NCI-H1092 (cell line): Measurements from ENCODE around the gene UBASH3B.
"Not testable (repeated sequence)": the region's sequence is repeated elsewhere in the genome, so short reads cannot be mapped to it uniquely, and the experiment has no call there.

Experiments used
- DNase-seq: peaks from one replicate; lab custom pipeline; 2025; lab: John Stamatoyannopoulos, UW

UBASH3B gene

GRCh38 chr11:122851366-122851966 lies 195.9 kb downstream of the UBASH3B start:
- no peak for DNase-seq

- DNase-seq = no peak
Observed at GRCh38 chr11:122852074-122852795, 196.7 kb downstream of the UBASH3B start.

- no peak for DNase-seq
Observed at GRCh38 chr11:122852796-122853160, 197.3 kb downstream of the UBASH3B start.

DNA sequence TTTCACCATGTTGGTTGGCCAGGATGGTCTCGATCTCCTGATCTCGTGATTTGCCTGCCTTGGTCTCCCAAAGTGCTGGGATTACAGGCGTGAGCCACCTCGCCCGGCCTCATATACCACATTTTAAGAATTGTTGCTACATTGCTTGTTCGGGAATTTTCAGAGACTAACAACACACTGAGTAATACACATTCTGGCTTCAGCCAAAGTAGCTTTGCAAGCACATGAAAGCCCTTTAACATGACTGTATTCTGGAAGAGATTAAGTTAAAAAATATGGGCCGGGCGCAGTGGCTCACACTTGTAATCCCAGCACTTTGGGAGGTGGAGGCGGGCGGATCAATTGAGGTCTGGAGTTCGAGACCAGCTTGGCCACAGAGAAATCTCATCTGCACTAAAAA lies 197.7 kb downstream of the UBASH3B start:
- no peak for DNase-seq

GRCh38 chr11:122853971-122854446 lies 198.5 kb downstream of the UBASH3B start:
- DNase-seq = peak; percentile 69

- DNase-seq = no peak
Observed at GRCh38 chr11:122861631-122862030, 206.1 kb downstream of the UBASH3B start.

- no peak for DNase-seq
Observed at GRCh38 chr11:122862091-122862490, 206.6 kb downstream of the UBASH3B start.

DNA sequence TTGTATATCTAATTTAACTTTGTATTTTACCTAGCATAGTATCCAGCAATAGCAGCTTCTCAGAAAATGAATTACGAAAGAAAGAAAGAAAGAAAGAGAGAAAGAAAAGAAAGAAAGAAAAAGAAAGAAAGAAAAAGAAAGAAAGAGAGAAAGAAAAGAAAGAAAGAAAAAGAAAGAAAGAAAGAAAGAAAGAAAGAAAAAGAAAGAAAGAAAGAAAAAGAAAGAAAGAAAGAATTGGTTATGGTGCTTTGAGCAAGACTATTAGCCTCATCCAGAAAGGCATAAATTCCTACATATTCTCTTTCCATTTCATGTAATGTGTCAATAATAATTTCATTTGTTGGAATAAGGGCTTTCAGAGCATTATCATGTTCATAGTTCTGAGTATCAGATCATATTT lies 207.6 kb downstream of the UBASH3B start:
- not testable (repeated sequence) for DNase-seq

DNA sequence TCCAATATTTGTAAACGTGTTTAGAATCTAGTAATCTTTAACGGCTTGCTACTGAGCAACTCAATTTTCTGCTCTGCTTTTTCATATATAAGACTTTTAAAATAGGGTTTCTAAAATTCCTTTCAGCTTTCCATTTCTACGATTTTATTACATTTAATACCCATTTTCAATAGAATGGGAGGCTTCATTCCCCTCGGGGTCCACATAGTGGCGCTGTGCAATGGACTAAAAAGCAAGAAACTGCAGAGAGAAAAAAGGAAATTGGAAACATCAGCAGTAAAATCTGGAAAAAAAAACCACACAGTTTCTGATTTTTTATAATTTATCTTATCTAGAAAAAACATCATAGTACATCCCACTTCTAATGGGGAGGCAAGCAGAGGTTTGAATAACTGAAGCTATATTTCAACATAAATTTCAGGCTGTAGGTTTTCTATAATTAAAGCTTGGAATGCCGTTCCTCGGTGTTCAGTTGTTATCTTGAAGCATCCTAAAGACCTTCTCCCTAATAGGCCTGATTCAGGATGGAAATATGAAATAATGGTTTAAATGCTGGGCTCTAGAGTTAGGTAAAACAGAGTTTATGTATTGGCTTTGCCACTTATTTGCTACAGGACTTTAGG lies 208.3 kb downstream of the UBASH3B start:
- peak; percentile 24 for DNase-seq
